HG03097 (cell line): ENCODE data around the gene MCL1.
"Not testable (repeated sequence)": the region's sequence is repeated elsewhere in the genome, so short reads cannot be mapped to it uniquely, and the experiment has no call there.

Experiments used
- ATAC-seq: cut with Tn5 transposase; IDR thresholded peaks from one replicate; pipeline ENCODE4 v1.9.1; 2021; ENCODE audit not compliant: unreplicated experiment, low FRiP score

MCL1 gene

GRCh38 chr1:150573648-150574071, 5.8 kb downstream of the MCL1 start:
- ATAC-seq = not testable (repeated sequence)

DNA sequence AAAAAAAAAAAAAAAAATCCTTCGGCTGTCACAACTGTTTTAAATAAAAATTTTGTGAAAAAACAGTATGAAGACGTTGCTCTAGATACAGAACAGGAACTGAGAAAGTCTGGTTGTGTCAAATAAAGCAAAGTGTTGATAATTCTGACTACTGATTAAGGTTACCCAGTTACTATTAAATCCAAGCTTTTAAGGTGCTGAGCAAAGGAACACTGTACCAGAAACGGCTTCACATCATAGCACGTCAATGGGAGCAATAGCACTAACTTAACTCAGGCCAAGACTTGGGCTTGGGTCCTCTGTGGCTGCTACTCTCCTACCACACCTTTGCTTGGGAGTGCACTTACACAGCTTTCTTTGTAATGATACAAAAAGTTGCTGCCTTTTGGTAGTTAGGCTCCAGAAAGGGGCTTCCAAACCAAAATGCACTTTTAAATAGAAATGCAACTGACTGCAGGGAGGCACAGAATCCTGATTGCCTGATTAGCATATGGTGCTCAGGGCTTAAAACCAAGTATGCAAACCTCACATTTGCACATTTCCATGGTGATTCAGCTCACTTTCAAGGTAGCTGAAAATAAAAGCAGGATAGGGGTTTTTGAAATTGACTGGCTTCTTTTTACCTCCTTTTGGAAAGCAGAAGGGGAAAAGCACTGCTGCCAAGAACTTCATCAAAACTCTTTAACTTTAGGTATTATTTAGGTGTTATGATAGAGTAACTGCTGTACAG, 6.3 kb downstream of the MCL1 start:
- ATAC-seq = no peak

- no peak for ATAC-seq
Observed at GRCh38 chr1:150568594-150568966, 10.8 kb downstream of the MCL1 start.

GRCh38 chr1:150567717-150568593, 11.5 kb downstream of the MCL1 start:
- ATAC-seq = peak; percentile 20

- ATAC-seq = peak; percentile 34
Observed at GRCh38 chr1:150567341-150567716, 12.1 kb downstream of the MCL1 start.

- ATAC-seq = no peak
Observed at GRCh38 chr1:150566589-150567340, 12.6 kb downstream of the MCL1 start.

GRCh38 chr1:150565240-150565991, 14.0 kb downstream of the MCL1 start:
- not testable (repeated sequence) for ATAC-seq

DNA sequence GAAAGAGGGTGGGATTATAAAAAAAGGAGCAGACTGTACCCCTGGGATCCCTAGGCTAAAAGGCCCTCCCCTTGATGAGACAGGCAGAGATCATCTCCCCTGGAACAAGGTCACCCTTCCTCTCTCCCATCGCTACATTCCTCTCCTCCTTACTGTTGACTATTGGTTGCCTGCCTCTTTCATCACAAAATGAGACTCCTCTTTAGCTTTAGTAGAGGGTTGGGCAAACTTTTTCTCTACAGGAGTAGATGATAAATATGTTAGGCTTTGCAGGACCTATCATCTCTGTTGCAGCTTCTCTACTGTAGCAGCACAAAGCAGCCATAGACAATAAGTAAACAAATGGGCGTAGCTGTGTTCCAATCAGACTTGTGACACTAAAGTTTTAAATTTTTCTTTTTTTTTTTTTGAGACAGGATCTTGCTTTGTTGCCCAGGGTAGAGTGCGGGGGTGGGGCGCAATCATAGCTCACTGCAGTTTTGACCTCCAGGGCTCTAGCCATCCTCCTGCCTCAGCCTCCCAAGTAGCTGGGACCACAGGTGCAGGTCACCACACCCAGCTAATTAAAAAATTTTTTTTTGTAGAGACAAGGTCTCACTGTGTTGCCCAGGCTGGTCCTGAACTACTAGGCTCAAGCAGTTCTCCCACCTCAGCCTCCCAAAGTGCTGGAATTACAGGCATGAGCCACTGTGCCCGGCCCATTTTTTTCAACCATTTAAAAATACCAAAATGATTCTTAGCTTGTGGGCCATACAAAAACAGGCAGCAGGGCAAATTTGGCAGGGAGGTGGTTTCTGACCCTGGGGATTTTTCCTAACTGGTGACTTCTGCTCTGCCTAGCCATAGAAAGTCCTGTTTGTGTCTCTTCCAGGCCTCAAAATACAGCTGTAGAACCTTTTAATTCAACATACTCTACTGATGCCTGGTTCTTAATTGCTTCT, 15.1 kb downstream of the MCL1 start:
- ATAC-seq = no peak

DNA sequence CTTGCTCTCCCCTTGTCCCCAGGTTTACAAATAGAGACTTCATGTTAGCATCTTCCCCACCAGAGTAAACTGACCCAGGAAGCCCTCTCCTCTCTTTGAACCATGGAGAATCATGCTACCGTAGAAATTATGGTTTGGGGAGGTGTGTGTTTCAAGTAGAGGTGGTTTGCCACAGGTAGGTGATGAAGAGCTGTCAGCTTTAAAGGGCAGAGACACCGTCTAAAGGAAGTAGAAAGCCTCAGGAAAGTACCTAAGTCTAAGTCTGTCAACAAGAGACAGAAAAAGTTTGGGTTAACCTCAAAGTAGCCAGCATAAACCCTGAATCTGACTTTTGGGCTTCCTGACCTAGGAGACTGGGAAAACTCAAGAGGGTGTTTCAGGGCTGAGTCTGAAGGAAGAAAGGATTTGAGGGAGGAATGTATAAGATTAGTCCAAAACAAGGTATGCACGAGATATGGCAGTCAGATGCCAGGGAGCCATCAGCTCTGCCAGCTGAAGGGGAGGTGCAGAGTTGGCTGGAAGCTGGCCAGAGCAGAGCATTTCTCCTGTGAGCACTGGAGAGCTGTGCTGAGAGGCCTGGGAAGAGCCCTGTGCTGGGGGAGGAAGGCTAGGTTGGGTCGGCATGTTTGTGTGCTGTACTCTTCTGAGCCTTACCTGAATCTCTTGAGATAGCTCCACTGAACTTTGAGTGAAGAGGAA, 15.9 kb downstream of the MCL1 start:
- ATAC-seq = no peak

DNA sequence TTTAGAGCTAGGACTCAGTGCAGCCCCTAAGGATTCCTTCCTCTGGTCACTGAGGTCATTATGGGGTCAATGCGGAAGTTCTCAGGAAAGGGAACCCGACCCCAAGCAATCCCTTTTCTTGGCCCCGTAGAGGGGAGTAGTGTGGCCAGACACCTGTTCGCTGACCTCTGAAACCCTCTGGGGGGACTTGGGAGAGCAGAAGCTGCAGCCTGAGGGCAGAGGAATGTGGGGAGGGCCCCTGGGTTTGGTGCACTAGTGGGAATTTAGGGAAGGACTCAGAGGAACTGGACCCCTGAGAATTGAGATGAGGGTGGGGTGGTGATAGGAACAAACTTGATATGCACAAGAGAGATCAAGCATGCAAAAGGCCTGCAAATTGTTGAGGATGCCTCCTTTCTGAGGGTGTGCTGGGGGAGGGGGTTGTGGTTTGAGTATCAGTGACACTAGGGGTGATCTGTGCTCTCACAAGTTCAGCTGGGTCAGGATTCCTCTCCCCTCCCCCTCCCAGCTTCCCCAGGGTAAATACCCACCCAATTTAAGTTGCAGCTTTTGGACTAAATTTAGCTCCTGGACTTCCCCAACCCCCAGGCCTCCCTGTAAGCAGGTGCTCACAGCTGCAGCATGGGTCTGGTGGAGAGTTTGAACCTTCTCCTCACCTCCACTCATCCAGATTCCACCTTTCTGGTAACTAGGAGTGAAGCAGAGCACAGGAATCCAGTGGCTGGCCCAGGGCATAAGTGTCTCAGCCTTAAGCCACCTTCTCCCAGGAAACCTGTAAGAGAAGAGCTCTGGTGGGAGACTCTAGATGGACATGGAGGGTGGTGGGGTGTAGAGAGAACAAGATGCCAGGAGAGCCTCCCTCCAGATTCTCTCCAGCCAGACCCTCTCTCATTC, 16.7 kb downstream of the MCL1 start:
- peak; percentile 33 for ATAC-seq

DNA sequence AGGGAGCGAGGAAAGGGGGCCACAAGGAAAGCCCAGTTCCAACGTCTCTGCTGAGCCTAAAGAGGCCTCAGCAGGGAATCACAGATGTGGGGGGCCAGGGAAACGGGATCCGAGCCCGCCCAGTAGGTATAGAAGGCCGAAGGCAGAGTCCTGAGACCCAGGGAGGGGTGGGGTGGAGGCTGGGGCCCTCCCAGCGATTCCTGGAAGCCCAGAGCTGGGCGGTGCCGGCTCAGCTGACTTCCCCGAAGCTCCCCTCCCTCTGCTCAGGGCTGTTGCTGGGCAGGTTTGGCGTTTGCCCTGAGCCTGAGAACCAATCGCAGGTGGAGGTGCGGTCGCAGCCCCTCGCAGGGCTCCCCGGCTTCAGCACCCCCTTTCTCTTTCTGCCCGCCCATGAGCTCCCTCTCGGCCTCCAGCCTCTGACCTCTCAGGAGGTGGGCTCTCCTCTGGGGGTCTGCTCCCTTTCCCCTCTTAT, 17.4 kb downstream of the MCL1 start:
- ATAC-seq = no peak

DNA sequence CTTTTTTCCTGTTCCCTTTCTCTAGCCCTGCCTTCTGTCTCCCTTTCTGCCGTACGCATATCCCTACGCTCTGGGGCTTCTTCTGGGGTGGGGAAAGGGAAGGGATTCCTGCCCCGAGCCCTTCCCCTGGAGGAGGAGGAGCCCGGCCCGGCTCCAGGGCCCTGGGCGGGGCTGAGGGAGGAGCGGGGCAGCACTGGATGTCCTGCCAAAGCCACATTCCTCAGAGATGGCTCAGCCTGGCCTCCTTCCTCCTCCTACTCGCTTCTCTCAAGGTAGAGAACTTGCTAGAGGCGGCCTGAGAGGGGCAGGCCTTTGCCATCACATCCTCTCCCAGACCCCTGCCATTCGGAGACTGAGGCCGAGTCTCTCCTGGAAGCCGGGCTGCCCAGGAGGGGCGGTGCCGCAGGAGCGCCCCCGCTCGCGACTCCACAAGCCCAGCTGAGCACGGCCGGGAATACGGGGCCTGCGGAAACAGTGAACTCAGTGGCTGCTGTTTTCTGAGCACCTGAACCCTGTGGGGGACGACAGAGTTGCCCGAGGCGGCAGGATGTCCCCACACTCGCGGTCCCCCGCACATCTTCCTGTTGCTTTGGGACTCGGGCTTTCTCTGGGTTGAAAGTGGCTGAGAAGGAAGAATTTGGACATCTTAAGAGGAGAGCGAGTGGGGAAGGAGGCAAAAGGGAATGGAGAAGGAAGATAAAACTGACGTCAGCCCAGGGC, 18.0 kb downstream of the MCL1 start:
- ATAC-seq = no peak

GRCh38 chr1:150560576-150561253, 18.7 kb downstream of the MCL1 start:
- no peak for ATAC-seq

- no peak for ATAC-seq
Observed at GRCh38 chr1:150560011-150560438, 19.4 kb downstream of the MCL1 start.

- ATAC-seq = no peak
Observed at GRCh38 chr1:150559656-150560010, 19.8 kb downstream of the MCL1 start.
